Heart left ventricle (tissue), 16 donors: ENCODE measurements around the gene LGALS13. TPM values are rescaled to one million over a fixed set of nuclear protein-coding genes. Genes with fewer than 3 reads are reported as not detected.

ENCODE experiments used
- ATAC-seq, 4 donors: fragments of 200-7000 bp; cut with Tn5 transposase; one replicate each; pipeline ENCODE4 v1.9.1; 2020 to 2022; ENCODE audit warnings: moderate library complexity in 4 of 4, mild to moderate bottlenecking in 3 of 4, moderate number of reproducible peaks in 1 of 4
- DNase-seq, 5 donors: peaks; one replicate each; pipeline ENCODE4 v3.0.0-alpha.2; 2020
- H3K27ac ChIP-seq, 12 donors: fragments of 200-600 bp; sonication (generic) in 4 of 12; one replicate each; pipeline versions ENCODE4 v1.5.0 to v1.8.0; 2016 to 2022; ENCODE audit warnings: mild to moderate bottlenecking in 2 of 12
- H3K27me3 ChIP-seq, 9 donors: fragments of 200-600 bp; sonication (generic) in 2 of 9; one replicate each; pipeline versions ENCODE4 v1.5.1 to v1.8.0; 2016 to 2022; ENCODE audit warnings: mild to moderate bottlenecking in 3 of 9
- H3K36me3 ChIP-seq, 9 donors: fragments of 200-600 bp; sonication (generic) in 2 of 9; one replicate each; pipeline versions ENCODE4 v1.5.0 to v1.8.0; 2018 to 2022; ENCODE audit warnings: mild to moderate bottlenecking in 2 of 9
- H3K4me1 ChIP-seq, 12 donors: fragments of 200-600 bp; sonication (generic) in 4 of 12; one replicate each; pipeline versions ENCODE4 v1.5.0 to v1.8.0; 2016 to 2022; ENCODE audit warnings: mild to moderate bottlenecking in 3 of 12
- H3K4me3 ChIP-seq, 12 donors: fragments of 200-600 bp; sonication (generic) in 4 of 12; one replicate each; pipeline versions ENCODE4 v1.5.0 to v1.8.0; 2017 to 2022; ENCODE audit warnings: mild to moderate bottlenecking in 9 of 12, moderate library complexity in 4 of 12
- H3K9me3 ChIP-seq, 12 donors: fragments of 200-600 bp; sonication (generic) in 4 of 12; one replicate each; pipeline versions ENCODE4 v1.5.0 to v1.8.0; 2016 to 2022; ENCODE audit warnings: mild to moderate bottlenecking in 1 of 12
- POLR2A ChIP-seq, 2 donors: fragments of 450-650 bp; IDR thresholded peaks; one replicate each; pipeline ENCODE4 v1.6.1; 2017; ENCODE audit warnings: antibody characterized with exemption in 2 of 2, mild to moderate bottlenecking in 2 of 2, moderate library complexity in 2 of 2
- WGBS, 4 donors: extraction: QIAGEN DNeasy Blood & Tissue Kit in 2 of 4; methylation state at CpG; one replicate each; pipeline versions ENCODE4 v1.1.5 to v1.1.7; 2013 to 2018; 5-methylcytosine and 5-hydroxymethylcytosine counted together
- intact Hi-C, 10 donors: fragments of 100-400 bp; cut with DNase I; formaldehyde crosslinking; loops; one replicate each; pipeline versions ENCODE4 v1.11.1 to v1.14.2; 2022
- polyA plus RNA-seq, 2 donors: library from polyadenylated mRNA; stranded (reverse); fragments of 200-250 nt; gene quantifications; one replicate each; pipeline ENCODE4 v1.2.3, GENCODE V29; 2013
- total RNA-seq, 9 donors: library from RNA; depleted of rRNA in 2 of 9; stranded (reverse); fragments of >200 nt in 2 of 9; fragmentation: NEBNext Ultra II Directional in 3 of 9; extraction: Animal tissue kit (Norgen Biotek cat#: 25700) in 3 of 9; gene quantifications; one replicate each; pipeline versions ENCODE4 v1.1.0 to v1.2.4, GENCODE V29; 2016 to 2023
- TF ChIP-seq, protein P1 (sequence below), 12 donors: fragments of 200-600 bp; sonication (generic) in 4 of 12; IDR thresholded peaks; one replicate each; pipeline versions ENCODE4 v1.5.0 to v1.8.0; 2018 to 2022; ENCODE audit warnings: antibody characterized with exemption in 12 of 12, mild to moderate bottlenecking in 5 of 12
- donor health status: ischemic (EF 13 %, LVEDD 7.1; RV severe dilation, severe dysfunction).
- donor health status: healthy with polysubstance abuse.
- donor health status: DM: no; HTN: yes; CAD: no.
- donor health status: DM: no; HTN: no; CAD: no.
- donor health status: ischemic (EF 25% LVEDD 6.9; RV normal size, moderate dysfunction).
- donor health status: ischemic (EF 25% LVEDD 5.7; RV mildly dilated, moderate dysfunction).
- donor health status: healthy.
- donor health status: DM: yes; HTN: yes; CAD: no.
- donor health status: ischemic (EF 35%, LVEDD 5.7; RV mildly dilated, moderate dysfunction).
- donor health status: nonischemic (EF 11% LVEDD 7.7; RV severe dilation, severe dysfunction).
- donor health status: DM: yes; HTN: yes; CAD: no.
- donor health status: PGD.
- donor health status: ischemic (EF 29% LVEDD 5.4; RV normal size, mild dysfunction).
- donor health status: nonischemic (EF 23%, LVEDD 6.1; RV moderate dilation, normal function).

The LGALS13 gene
- total and polyA plus RNA-seq, 11 donors: not detected

DNA sequence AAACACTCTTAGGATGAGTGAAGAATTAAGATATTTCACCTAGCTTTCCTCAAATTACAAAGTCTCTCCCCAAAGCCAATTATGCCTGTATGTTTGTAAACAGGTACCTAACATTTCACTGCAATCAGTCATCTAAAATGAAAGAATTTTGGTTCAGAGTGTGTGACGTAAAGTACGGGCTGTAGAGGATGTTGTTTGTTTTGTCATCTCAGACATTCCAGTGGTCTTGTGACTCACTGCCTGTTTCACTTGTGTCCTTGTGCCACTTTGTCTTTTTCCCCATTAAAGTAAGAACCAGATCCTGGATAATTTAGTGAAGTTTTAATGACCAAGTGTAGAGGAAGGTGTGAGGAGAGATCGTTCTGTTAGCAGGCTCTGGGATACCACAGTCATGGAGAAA, 33.7 kb upstream of the LGALS13 start:
- Histone ChIP-seq H3K9me3 (peaks cover 0 to 14% (median under 1%) of the 10 kb centered on the region in 12 donors), H3K27ac (no peak overlapping the region), H3K27me3 (peaks cover 0 to 28% (median 3%) of the 10 kb centered on the region in 9 donors), H3K4me3 (no peak overlapping the region), H3K4me1 (no peaks in the 10 kb centered on the region), H3K36me3 (no peaks in the 10 kb centered on the region)
- ATAC-seq (no peak), DNase-seq (no peak)
- intact Hi-C loops: no loop called here
- 59 to 70% (median 61%) methylated on average over 3 of the region's 3 CpGs for WGBS, 4 donors
- no peak for TF ChIP-seq POLR2A (IDR thresholded peaks at IDR 0.05)
- TF ChIP-seq, protein P1, sequence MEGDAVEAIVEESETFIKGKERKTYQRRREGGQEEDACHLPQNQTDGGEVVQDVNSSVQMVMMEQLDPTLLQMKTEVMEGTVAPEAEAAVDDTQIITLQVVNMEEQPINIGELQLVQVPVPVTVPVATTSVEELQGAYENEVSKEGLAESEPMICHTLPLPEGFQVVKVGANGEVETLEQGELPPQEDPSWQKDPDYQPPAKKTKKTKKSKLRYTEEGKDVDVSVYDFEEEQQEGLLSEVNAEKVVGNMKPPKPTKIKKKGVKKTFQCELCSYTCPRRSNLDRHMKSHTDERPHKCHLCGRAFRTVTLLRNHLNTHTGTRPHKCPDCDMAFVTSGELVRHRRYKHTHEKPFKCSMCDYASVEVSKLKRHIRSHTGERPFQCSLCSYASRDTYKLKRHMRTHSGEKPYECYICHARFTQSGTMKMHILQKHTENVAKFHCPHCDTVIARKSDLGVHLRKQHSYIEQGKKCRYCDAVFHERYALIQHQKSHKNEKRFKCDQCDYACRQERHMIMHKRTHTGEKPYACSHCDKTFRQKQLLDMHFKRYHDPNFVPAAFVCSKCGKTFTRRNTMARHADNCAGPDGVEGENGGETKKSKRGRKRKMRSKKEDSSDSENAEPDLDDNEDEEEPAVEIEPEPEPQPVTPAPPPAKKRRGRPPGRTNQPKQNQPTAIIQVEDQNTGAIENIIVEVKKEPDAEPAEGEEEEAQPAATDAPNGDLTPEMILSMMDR (IDR thresholded peaks at IDR 0.05): no peak

DNA sequence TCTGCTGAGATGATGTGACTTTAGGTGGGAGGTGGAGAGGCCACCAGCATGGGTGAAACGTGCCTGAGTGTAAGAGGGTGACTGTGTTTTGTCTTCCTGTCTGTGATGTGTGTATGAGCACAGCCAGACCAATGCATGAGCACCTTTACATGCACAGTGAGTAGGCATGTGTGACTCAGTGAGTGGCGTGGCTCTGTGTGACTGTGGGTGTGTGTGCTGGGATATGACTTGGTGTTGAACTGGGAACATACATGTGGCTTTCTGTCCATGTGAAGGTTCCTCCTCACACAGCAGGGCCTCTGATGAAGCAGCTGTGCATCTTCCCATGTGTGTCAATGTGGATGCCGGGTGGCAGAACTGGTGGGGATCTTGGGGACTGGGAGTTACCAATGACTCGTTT, 19.9 kb upstream of the LGALS13 start:
- intact Hi-C loops: no loop called here
- 42 to 50% (median 47%) methylated on average over 4 of the region's 4 CpGs for WGBS, 4 donors
- peaks cover 0 to 15% (median 0%) of the 10 kb centered on the region in 9 donors for H3K27me3 ChIP-seq
- H3K27ac ChIP-seq: no peak overlapping the region
- no peak for DNase-seq
- H3K4me3 ChIP-seq: no peak overlapping the region
- no peak for ATAC-seq
- no peaks in the 10 kb centered on the region for H3K4me1 ChIP-seq
- TF ChIP-seq POLR2A (IDR thresholded peaks at IDR 0.05): no peak
- TF ChIP-seq, protein P1 (IDR thresholded peaks at IDR 0.05): no peak
- peaks cover 0 to 11% (median 4%) of the 10 kb centered on the region in 12 donors for H3K9me3 ChIP-seq
- no peaks in the 10 kb centered on the region for H3K36me3 ChIP-seq

DNA sequence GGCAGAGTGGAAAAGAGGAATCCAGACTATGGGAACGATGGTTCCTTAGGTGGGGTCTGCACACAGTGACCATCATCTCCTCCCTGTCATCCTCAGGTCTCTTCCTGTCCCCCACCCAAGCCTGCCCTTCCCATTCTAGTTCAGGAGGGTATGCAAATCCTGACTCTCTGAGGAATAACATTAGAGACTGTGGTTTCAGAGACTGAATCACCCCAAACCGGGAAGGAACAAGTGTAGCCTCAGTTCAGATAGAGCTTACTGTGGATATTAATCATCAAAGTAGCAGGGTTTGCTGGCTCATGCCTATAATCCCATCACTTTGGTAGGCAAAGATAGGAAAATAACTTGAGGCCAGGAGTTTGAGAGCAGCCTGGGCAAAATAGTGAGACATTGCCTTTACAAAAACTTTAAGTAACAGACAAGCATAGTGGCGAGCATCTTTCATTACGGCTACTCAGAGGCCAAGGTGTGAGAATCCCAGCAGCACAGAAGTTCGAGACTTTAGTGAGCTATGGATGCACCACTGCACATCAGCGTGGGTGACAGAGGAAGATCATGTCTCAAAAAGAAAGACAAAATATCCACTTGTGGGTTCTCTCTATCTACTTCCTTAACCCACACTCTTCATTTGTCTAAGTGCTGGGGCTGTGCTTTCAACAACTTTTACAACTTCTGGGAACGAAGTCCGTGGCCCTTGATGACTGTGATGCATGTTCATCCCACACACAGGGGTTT, 19.3 kb upstream of the LGALS13 start:
- no peak for DNase-seq
- intact Hi-C loops: no loop called here
- Histone ChIP-seq H3K4me1 (no peaks in the 10 kb centered on the region), H3K27me3 (peaks cover 0 to 15% (median 0%) of the 10 kb centered on the region in 9 donors), H3K4me3 (no peak overlapping the region), H3K9me3 (peaks cover 0 to 11% (median 4%) of the 10 kb centered on the region in 12 donors), H3K36me3 (no peaks in the 10 kb centered on the region), H3K27ac (no peak overlapping the region)
- no peak for ATAC-seq
- TF ChIP-seq POLR2A (IDR thresholded peaks at IDR 0.05): no peak
- TF ChIP-seq, protein P1 (IDR thresholded peaks at IDR 0.05): no peak
- WGBS, 4 donors: 52 to 68% (median 58%) methylated on average over 8 of the region's 8 CpGs

DNA sequence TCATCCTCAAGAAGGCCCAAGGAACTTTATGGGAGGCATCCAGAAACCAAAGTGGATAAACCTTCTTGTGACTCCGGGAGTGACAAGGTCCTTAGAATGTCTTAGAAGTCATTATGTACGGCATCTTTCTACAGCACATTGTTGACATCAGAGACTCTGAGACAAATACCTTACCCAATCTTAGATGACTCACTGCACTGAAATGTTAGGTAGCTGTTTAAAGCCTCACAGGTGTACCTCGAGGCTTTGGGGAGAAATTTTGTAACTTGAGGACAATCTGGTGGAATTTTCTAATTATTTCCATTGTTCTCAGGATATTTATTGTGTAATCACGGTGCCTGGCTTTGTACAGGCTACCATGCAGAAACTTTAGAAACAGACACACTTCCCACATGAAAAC, 14.8 kb upstream of the LGALS13 start:
- Histone ChIP-seq H3K4me1 (no peaks in the 10 kb centered on the region), H3K27me3 (peaks cover 0 to 12% (median 0%) of the 10 kb centered on the region in 9 donors), H3K9me3 (no peaks in the 10 kb centered on the region), H3K36me3 (no peaks in the 10 kb centered on the region), H3K4me3 (no peak overlapping the region), H3K27ac (no peak overlapping the region)
- TF ChIP-seq, protein P1 (IDR thresholded peaks at IDR 0.05): no peak
- no peak for TF ChIP-seq POLR2A (IDR thresholded peaks at IDR 0.05)
- intact Hi-C loops: no loop called here
- WGBS, 4 donors: 52 to 71% (median 61%) methylated on average over 4 of the region's 4 CpGs
- no peak for ATAC-seq
- DNase-seq: no peak
